Measurements from ENCODE around the gene FAM107A.

Gene FAM107A

GRCh38 chr3:58570851-58571250 lies 6.3 kb downstream of the FAM107A start:
- TF ChIP-seq CTCF (IDR thresholded peaks at IDR 0.05; ENCODE audit: insufficient read depth, low read depth, low read length, missing control alignments) = no peak
- H3K4me3 ChIP-seq (ENCODE audit: low read length) = no peak overlapping the region
- DNase-seq (ENCODE audit: low read depth) = no peak

GRCh38 chr3:58569287-58570001 lies 7.7 kb downstream of the FAM107A start:
- H3K4me3 ChIP-seq (ENCODE audit: low read length) = no peak overlapping the region
- TF ChIP-seq CTCF (IDR thresholded peaks at IDR 0.05; ENCODE audit: insufficient read depth, low read depth, low read length, missing control alignments) = no peak
- DNase-seq (ENCODE audit: low read depth) = no peak

GRCh38 chr3:58568572-58569286 lies 8.5 kb downstream of the FAM107A start:
- TF ChIP-seq CTCF (IDR thresholded peaks at IDR 0.05; ENCODE audit: insufficient read depth, low read depth, low read length, missing control alignments) = peak; percentile 89
- peak; percentile 62 for DNase-seq (ENCODE audit: low read depth)
- no peak overlapping the region for H3K4me3 ChIP-seq (ENCODE audit: low read length)

GRCh38 chr3:58567251-58567515 lies 10.0 kb downstream of the FAM107A start:
- no peak for TF ChIP-seq CTCF (IDR thresholded peaks at IDR 0.05; ENCODE audit: insufficient read depth, low read depth, low read length, missing control alignments)
- no peak overlapping the region for H3K4me3 ChIP-seq (ENCODE audit: low read length)
- no peak for DNase-seq (ENCODE audit: low read depth)

GRCh38 chr3:58566398-58567250 lies 10.6 kb downstream of the FAM107A start:
- no peak for DNase-seq (ENCODE audit: low read depth)
- TF ChIP-seq CTCF (IDR thresholded peaks at IDR 0.05; ENCODE audit: insufficient read depth, low read depth, low read length, missing control alignments) = no peak
- no peak overlapping the region for H3K4me3 ChIP-seq (ENCODE audit: low read length)

GRCh38 chr3:58565621-58566397 lies 11.4 kb downstream of the FAM107A start:
- DNase-seq (ENCODE audit: low read depth) = no peak
- TF ChIP-seq CTCF (IDR thresholded peaks at IDR 0.05; ENCODE audit: insufficient read depth, low read depth, low read length, missing control alignments) = no peak
- H3K4me3 ChIP-seq (ENCODE audit: low read length) = no peak overlapping the region

Data from epithelial cell of esophagus (primary cell).